ENCODE data around the gene ATP1A2. TPM values are rescaled to one million over a fixed set of nuclear protein-coding genes. Genes with fewer than 3 reads are reported as not detected.

ATP1A2 gene
- total and polyA plus RNA-seq, 10 of the 15 experiments (the other 5 are each of a cell fraction or from before 2014, with no cell fraction given), result 0.15 TPM; not detected in 9

- no peak for TF ChIP-seq NKRF (conservative IDR thresholded peaks at IDR 0.05)
- no peak for TF ChIP-seq ZNF687 (IDR thresholded peaks at IDR 0.05)
Observed at GRCh38 chr1:160093624-160094290, 21.8 kb upstream of the ATP1A2 start (continued).

GRCh38 chr1:160094291-160094625 lies 21.3 kb upstream of the ATP1A2 start:
- H2AFZ ChIP-seq (ENCODE audit: control insufficient read depth, low read depth, low read length), result no peak overlapping the region
- H4K20me1 ChIP-seq (ENCODE audit: control insufficient read depth, insufficient read depth), result no peaks in the 10 kb centered on the region; the same call in 1 of the 2 replicates
- ChIA-PET POLR2A (no interaction called here), CTCF (interaction anchor here (5.7 to 30.2 kb wide), 2 partner anchors 7 to 35 kb away, joined by 91 to 1035 read pairs; partner anchors contain the start of genes KCNJ10 and KCNJ9), RAD21 (ENCODE audit: unreplicated experiment) (no interaction called here), SMC1A (ENCODE audit: uncharacterized antibody, unreplicated experiment) (no interaction called here)
- H3K9ac ChIP-seq (ENCODE audit: control insufficient read depth, insufficient read depth, low read length), result no peak overlapping the region
- in situ Hi-C loops (cut with MboI) (no loop called here), intact Hi-C loops (cut with micrococcal nuclease; ENCODE audit: unreplicated experiment) (no loop called here)
- BruUV-seq (replicated peaks), result no TSS peak
- H3K36me3 ChIP-seq (ENCODE audit: control insufficient read depth in 2 of 2, insufficient read depth in 2 of 2, low read length in 1 of 2), result peaks cover 0 to 2% of the 10 kb centered on the region in 2 experiments; a peak in 2 of 4 replicates
- no peak overlapping the region for H3K4me3 ChIP-seq
- TF ChIP-seq NR2F1 (conservative IDR thresholded peaks at IDR 0.05), result no peak
- no peak for ATAC-seq
- no peak for FAIRE-seq
- H3K4me2 ChIP-seq (ENCODE audit: control insufficient read depth, insufficient read depth), result no peak overlapping the region
- no peaks in the 10 kb centered on the region for H3K9me3 ChIP-seq (replicated peaks; ENCODE audit: control insufficient read depth, insufficient read depth, low read length)
- H3K27me3 ChIP-seq (replicated peaks in 1 of 2; ENCODE audit: control insufficient read depth in 2 of 2, insufficient read depth in 2 of 2, low read length in 1 of 2), result no peaks in the 10 kb centered on the region
- peaks cover 9% of the 10 kb centered on the region for H3K79me2 ChIP-seq (ENCODE audit: control insufficient read depth, insufficient read depth, low read length)
- peaks cover 19% of the 10 kb centered on the region for H3K4me1 ChIP-seq (ENCODE audit: control insufficient read depth, insufficient read depth, low read length)
- WGBS (ENCODE audit: insufficient coverage, insufficient replicate concordance, low lambda C conversion rate, missing lambda C conversion rate), result 92% methylated on average over 4 of the region's 4 CpGs
- no peak for DNase-seq (ENCODE audit: low read depth, low spot score)
- no peak overlapping the region for H3K27ac ChIP-seq (ENCODE audit: control insufficient read depth, insufficient read depth)
